Stimulated activated CD8-positive, alpha-beta memory T cell treated with anti-CD3 and anti-CD28 coated beads, Interleukin-7, amount 100 ng/mL, for 1 hour (primary cell): ENCODE results near the gene CHRNA3.

Source experiments
- DNase-seq, 2 donors: peaks; one replicate each; pipeline ENCODE4 v3.0.0-alpha.2; 2020; ENCODE audit warnings: low read depth in 2 of 2

CHRNA3 gene

DNA sequence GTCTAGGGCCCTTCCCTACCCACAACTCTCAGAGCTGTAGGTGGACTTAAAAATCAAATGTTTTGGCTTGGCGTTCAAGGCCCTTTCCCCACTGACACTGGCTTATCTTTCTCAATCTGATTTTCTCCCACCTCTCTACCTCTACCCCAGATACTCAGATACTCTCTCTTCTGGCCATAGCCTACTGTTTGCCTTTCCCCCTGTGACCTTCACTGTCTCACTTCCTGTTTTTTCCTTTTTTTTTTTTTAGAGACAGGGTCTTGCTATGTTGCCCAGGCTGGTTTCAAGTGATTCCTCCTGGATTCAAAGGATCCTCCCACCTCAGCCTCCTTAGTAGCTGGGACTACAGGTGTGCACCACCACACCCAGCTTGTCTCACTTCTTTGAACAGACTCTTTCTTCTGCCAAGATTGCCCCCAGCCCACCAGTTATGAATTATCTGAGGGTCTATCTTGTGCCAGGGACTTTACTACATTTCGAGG is 15.6 kb upstream of the CHRNA3 start:
- no peak for DNase-seq

- no peak for DNase-seq
Measured at GRCh38 chr15:78635346-78635745, 14.6 kb upstream of the CHRNA3 start.

GRCh38 chr15:78634210-78635145 is 13.7 kb upstream of the CHRNA3 start:
- no peak for DNase-seq

GRCh38 chr15:78633348-78633747 is 12.6 kb upstream of the CHRNA3 start:
- DNase-seq, result no peak

DNA sequence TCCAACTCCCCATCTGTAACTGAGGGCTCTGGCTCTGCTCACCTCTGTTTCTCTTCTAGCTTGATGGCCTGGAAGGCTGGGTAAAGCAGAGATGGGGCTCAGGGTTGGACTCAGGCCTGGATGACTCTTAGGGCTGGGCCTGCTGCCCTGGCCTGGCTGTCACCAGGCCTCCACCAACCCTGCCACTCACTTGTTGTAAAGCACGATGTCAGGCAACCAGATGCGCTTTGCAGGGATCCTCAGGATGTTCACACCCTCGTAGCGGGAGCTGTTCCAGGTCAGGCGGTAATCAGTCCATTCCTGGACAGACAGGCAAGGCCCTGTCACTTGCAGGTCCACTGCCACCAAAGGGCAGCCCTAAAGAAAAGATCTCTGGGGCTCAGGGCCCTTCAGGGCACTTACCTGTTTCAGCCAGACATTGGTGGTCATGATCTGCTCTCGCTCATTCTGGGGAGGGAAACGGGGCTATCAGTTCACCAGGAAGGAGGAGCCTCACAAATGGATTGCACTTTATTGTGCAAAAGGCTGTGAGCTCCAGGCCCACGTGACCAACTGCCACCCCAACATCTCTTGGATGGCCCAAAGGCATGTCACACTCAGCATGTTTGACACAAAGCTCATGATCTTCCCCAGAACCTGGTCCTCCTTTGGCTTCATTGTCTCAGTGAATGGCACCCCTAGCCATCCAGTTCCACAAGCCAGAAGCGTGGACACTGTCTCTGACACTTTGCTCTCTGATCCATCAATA is 10.3 kb upstream of the CHRNA3 start:
- no peak for DNase-seq

DNA sequence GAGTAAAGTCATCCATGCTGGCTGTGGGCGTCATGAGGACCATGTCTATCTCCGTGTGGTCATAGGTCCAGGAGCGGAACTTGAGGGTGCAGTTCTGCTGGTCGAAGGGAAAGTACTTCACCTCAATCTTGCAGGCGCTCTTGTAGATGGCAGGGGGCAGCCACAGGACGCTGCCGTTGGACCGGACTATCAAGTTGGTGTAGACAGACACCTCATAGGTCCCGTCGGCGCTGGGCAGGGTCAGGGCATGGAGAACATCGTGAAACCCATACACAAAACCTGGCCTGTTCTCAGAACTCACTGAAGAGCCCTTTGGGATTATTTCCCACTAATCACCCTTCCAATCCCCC is 8.9 kb upstream of the CHRNA3 start:
- DNase-seq, result no peak

DNA sequence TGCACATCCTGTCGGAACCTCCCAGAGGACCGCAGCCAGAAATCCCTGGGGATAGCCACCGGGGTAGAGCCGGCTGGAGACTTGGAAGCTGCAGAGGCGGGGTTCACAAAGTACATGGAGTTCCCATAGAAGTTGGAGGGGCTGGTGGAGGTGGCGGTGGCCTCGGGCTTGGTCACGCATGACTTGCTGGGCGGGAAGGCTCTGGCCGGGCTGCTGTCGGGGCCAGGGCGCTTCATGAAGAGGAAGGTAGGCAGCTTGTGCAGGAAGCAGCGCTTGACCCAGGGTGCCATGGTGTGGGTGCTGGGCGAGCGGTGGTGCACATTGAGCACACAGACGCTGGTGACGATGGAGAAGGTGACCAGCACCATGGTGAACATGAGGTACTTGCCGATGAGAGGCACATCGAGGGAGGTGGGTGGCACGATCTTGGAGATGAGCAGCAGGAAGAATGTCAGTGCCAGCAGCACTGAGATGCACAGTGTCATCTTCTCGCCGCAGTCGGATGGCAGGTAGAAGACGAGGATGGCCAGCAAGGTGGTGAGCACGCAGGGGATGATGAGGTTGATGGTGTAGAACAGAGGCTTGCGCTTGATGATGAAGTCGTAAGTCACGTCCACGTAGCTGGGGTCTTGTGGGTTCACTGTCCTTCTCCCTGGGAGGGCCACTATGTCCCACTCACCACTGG is 8.4 kb upstream of the CHRNA3 start:
- DNase-seq, result no peak

DNA sequence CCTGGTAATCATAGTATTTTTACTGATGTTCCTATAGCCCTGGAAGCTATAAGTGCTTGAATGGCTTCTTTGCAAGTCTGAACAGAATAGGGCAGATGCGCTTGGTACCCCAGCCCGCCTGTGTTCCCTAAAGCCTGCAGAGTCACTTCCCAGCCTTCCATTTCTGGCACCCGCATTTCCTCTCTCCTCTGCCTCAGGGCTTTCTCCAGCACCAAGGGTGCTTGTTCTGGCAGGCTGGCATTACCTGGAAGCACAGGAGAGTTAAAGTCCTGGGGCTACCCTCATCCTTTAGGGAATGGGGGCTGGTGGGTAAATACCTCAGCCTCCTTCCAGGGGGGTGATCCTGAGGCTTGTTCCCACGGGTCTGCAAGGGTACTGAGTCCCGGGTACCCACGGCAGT is 7.4 kb upstream of the CHRNA3 start:
- DNase-seq, result no peak

- DNase-seq, result no peak
Measured at GRCh38 chr15:78627348-78627747, 6.6 kb upstream of the CHRNA3 start.

DNA sequence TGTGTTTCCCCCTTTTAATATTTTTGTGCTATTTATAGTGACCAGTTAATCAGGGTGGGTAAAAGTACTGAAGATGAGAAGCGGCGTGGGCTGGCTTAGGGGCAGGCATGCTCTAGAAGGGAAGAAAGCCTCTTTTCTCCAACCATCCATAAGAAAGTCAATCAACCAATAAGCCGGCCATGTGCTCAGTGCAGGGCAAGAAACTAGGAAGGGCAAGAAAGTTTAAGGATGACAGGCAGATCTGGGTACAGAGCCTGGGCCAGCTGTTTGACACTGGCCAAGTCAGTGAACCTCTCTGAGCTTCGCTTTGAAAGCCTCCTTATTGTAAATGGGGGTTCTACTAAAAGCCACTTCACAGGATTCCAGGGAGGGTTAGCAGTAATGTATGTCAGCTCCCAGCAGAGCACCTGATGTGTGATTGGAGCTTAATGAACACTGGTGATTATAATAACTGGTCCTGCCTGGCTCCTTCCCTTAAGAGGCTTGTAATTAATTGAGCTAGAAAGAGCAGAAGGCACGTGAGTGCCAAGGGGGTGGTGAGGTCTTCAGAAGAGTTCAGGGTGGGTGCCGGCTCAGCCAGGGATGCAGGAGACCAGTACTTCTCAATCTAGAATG is 5.7 kb upstream of the CHRNA3 start:
- DNase-seq, result no peak

GRCh38 chr15:78625606-78626280 is 4.9 kb upstream of the CHRNA3 start:
- DNase-seq, result no peak

DNA sequence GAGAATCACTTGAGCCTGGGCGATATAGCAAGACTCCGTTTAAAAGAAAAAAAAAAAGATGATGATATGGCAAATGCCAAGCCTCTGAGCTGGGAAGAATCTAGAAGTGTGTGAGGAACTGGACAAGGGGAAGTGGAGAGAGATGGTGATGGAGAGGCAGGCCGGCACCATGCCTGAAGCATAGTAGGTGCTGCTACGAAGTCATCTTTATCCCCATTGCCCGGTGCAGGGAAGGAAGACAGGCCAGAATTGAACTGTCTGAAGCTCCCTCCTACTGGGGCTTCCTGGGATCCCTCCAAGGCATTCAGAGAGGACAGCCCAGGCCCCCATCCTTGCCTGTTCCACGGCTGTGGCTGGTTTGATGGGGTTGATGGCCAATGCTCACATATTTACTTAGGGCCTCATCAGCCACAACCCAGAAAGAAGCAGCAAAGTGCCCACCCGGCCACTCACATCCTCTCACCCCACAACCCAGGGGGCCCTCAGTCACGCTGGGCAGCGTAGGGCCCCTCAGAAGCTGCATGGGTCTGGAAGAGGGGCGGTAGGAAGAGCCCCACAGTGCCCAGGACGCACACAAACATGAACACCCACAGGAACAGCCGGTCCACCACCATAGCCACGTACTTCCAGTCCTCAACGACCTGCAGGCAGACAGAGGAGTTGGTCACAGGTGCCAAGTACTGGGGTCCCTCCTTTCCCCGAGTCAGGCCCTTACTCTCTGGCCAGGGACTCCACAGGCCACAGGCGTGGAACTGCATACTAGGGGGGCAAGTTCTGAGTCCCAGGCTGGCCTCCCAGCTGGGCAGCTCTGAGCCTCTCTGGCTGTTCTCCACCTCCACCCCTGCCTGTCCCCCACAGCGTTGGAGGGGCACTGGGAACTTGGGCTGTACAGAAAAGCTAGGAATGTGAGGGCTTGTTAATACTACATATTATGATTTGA is 4.1 kb upstream of the CHRNA3 start:
- DNase-seq, result no peak

DNA sequence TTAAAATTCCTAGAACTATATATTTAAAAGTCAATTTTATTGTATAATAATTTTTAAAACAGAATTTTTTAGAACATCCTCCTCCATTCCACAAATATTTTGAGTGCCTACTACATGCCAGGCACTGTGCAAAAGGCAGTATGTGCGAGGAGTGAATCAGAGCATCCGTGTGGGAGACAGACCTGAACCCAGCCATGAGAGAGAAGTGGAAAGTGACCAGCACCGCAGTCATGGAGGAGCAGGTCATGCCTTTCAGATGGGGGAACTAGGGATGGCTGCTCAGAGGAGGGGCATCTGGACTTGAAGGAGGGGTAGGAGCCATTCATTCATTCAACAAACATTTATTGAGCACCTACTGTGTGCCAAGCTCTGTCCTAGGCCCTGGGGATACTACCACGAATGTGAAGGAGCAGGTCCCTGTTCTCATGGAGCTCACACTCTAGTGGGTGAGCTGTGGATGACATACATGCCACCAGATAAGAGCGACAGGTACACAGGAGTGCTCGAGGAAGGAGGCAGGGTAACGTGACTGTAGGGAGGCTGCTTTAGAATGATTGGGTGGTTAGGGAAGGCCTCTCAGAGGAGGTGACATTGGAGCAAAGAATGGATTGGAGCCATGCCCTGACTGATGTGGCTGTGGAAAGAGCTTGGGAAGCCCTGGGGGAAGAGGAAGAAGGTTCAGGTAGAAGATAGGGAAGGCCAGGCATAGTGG is 3.1 kb upstream of the CHRNA3 start:
- no peak for DNase-seq

- DNase-seq, result no peak
Measured at GRCh38 chr15:78621810-78622402, 1.1 kb upstream of the CHRNA3 start.

- DNase-seq, result no peak
Measured at GRCh38 chr15:78620021-78620526, 722 bp downstream of the CHRNA3 start.

- no peak for DNase-seq
Measured at GRCh38 chr15:78619022-78619950, 1.5 kb downstream of the CHRNA3 start.

GRCh38 chr15:78618490-78618934 is 2.3 kb downstream of the CHRNA3 start:
- DNase-seq, result peak; percentile 40 to 74

DNA sequence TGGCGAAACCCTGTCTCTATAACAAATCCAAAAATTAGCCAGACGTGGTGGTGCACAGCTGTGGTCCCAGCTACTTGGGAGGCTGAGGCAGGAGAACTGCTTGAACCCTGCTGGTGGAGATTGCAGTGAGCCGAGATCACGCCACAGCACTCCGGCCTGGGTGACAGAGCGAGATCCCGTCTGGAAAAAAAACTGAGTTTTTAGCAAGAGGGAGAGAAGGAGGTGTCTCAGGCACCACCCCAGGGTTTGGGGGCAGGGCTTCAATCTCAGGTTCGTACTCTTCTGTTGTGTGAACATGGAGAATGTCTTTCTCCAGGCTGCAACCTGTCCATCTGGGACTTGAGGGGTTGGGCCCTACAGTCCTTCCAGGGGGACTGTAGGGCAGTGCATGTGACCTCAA is 2.7 kb downstream of the CHRNA3 start:
- DNase-seq, result no peak
